GM12878 (cell line): Measurements from ENCODE around the gene CNNM2. TPM values are rescaled to one million over a fixed set of nuclear protein-coding genes. Genes with fewer than 3 reads are reported as not detected.

Experiments used
- ATAC-seq: fragments of 200-7000 bp; cut with Tn5 transposase; 3 replicates; pipeline ENCODE4 v1.9.1; 2020; ENCODE audit warnings: mild to moderate bottlenecking, moderate library complexity
- BruUV-seq: library from RNA; stranded (reverse); fragments of 400-500 nt; replicated peaks from 2 replicates; lab custom pipeline; 2021; lab: Mats Ljungman, UMichigan
- CTCF ChIA-PET: fragments of 300-600 bp; sonication (Branson Sonifier 250); formaldehyde crosslinking; extraction: SDS; loops from one replicate; lab custom pipeline; 2021; ENCODE audit warnings: inconsistent platforms; lab: Yijun Ruan, JAX
- POLR2A ChIA-PET: fragments of 350-600 bp; formaldehyde crosslinking; extraction: SDS; loops from one replicate; lab custom pipeline; 2021; ENCODE audit warnings: inconsistent platforms; lab: Charles Lee
- RAD21 ChIA-PET: fragments of 300-600 bp; sonication (Branson Sonifier 250); formaldehyde crosslinking; loops from one replicate; lab custom pipeline; 2023; ENCODE audit warnings: antibody characterized with exemption; ENCODE audit not compliant: unreplicated experiment; lab: Charles Lee
- SMC1A ChIA-PET: fragments of 300-600 bp; sonication (Branson Sonifier 250); formaldehyde crosslinking; loops from one replicate; lab custom pipeline; 2023; ENCODE audit not compliant: unreplicated experiment, uncharacterized antibody; lab: Charles Lee
- DNase-seq: peaks from one replicate; pipeline ENCODE4 v3.0.0-alpha.2; 2011; ENCODE audit warnings: low read depth, low spot score
- FAIRE-seq: peaks from 3 replicates; lab custom pipeline; 2011; peaks lifted over from hg19 to GRCh38; lab: Jason Lieb, UNC
- H2AFZ ChIP-seq: 2 replicates; pipeline ENCODE4 v1.6.0; 2011; ENCODE audit warnings: low read depth, low read length, control low read depth; ENCODE audit not compliant: control insufficient read depth
- H3K27ac ChIP-seq: 2 replicates; pipeline ENCODE4 v1.5.1; 2011; ENCODE audit warnings: control low read depth; ENCODE audit not compliant: control insufficient read depth, insufficient read depth
- H3K27me3 ChIP-seq, 2 experiments: replicated peaks in 1 of 2; 2 replicates each; pipeline versions ENCODE4 v1.6.0 to v1.6.1; 2011; ENCODE audit warnings: low read length in 1 of 2; ENCODE audit not compliant: control insufficient read depth in 2 of 2, insufficient read depth in 2 of 2
- H3K36me3 ChIP-seq, 2 experiments: 2 replicates each; pipeline ENCODE4 v1.5.1; 2011; ENCODE audit warnings: low read length in 1 of 2; ENCODE audit not compliant: control insufficient read depth in 2 of 2, insufficient read depth in 2 of 2
- H3K4me1 ChIP-seq: 2 replicates; pipeline ENCODE4 v1.6.1; 2011; ENCODE audit warnings: mild to moderate bottlenecking, low read length, moderate library complexity, mixed read lengths; ENCODE audit not compliant: control insufficient read depth, insufficient read depth
- H3K4me2 ChIP-seq: 2 replicates; pipeline ENCODE4 v1.6.0; 2011; ENCODE audit warnings: control low read depth; ENCODE audit not compliant: control insufficient read depth, insufficient read depth
- H3K4me3 ChIP-seq: fragments of 200-600 bp; sonication (generic); 2 replicates; pipeline ENCODE4 v1.5.1; 2016
- H3K79me2 ChIP-seq: 2 replicates; pipeline ENCODE4 v1.6.0; 2011; ENCODE audit warnings: low read length; ENCODE audit not compliant: control insufficient read depth, insufficient read depth
- H3K9ac ChIP-seq: 2 replicates; pipeline ENCODE4 v1.8.0; 2011; ENCODE audit warnings: low read length, control low read depth, mixed read lengths; ENCODE audit not compliant: control insufficient read depth, insufficient read depth
- H3K9me3 ChIP-seq: replicated peaks from 3 replicates; pipeline ENCODE4 v1.5.1; 2011; ENCODE audit warnings: mild to moderate bottlenecking, low read length; ENCODE audit not compliant: control insufficient read depth, insufficient read depth
- H4K20me1 ChIP-seq: 2 replicates; pipeline ENCODE4 v1.6.0; 2011; ENCODE audit not compliant: control insufficient read depth, insufficient read depth
- BHLHE40 ChIP-seq, 2 experiments: fragments of 450-650 bp in 1 of 2; IDR thresholded peaks; 2 replicates each; pipeline ENCODE4 v1.6.1; 2011 to 2017; ENCODE audit warnings: low read depth in 2 of 2, borderline replicate concordance in 1 of 2, improper control_type of control experiment in 1 of 2, low read length in 1 of 2, mild to moderate bottlenecking in 1 of 2
- CREB1 ChIP-seq: IDR thresholded peaks from 2 replicates; pipeline ENCODE4 v1.6.1; 2012; ENCODE audit warnings: low read depth, mild to moderate bottlenecking, inconsistent platforms
- CREM ChIP-seq: IDR thresholded peaks from 2 replicates; pipeline ENCODE4 v1.6.1; 2014; ENCODE audit warnings: antibody characterized with exemption, low read depth
- FOXK2 ChIP-seq: fragments of 450-650 bp; IDR thresholded peaks from 2 replicates; pipeline ENCODE4 v1.6.1; 2017; ENCODE audit warnings: mild to moderate bottlenecking, moderate library complexity
- KDM1A ChIP-seq: fragments of 200-600 bp; sonication (generic); IDR thresholded peaks from 2 replicates; pipeline ENCODE4 v1.6.1; 2016; ENCODE audit warnings: borderline replicate concordance
- KLF5 ChIP-seq: fragments of 450-650 bp; IDR thresholded peaks from 2 replicates; pipeline ENCODE4 v1.6.1; 2014; ENCODE audit warnings: mild to moderate bottlenecking; ENCODE audit not compliant: partially characterized antibody
- NKRF ChIP-seq: fragments of 450-650 bp; conservative IDR thresholded peaks from 2 replicates; pipeline ENCODE4 v1.6.1; 2017; ENCODE audit warnings: mild to moderate bottlenecking, moderate library complexity
- PAX8 ChIP-seq: fragments of 450-650 bp; IDR thresholded peaks from 2 replicates; pipeline ENCODE4 v1.6.1; 2017; ENCODE audit warnings: mild to moderate bottlenecking, moderate library complexity
- TAF1 ChIP-seq: IDR thresholded peaks from 2 replicates; pipeline ENCODE4 v1.6.1; 2011; ENCODE audit warnings: mild to moderate bottlenecking, low read depth, low read length, borderline replicate concordance
- WGBS: methylation state at CpG from one replicate; pipeline ENCODE4 v1.1.6; 2016; ENCODE audit warnings: low lambda C conversion rate; ENCODE audit not compliant: insufficient replicate concordance, insufficient coverage; ENCODE audit errors: missing lambda C conversion rate; 5-methylcytosine and 5-hydroxymethylcytosine counted together
- in situ Hi-C: fragments of 300-500 bp; cut with MboI; formaldehyde crosslinking; loops from 9 replicates; pipeline ENCODE4 v1.14.3; 2018; ENCODE audit warnings: mixed read lengths
- intact Hi-C: fragments of 100-400 bp; cut with micrococcal nuclease; formaldehyde crosslinking; loops from one replicate; pipeline ENCODE4 v1.14.2; 2022; ENCODE audit not compliant: unreplicated experiment
- polyA plus RNA-seq, 11 experiments: library from polyadenylated mRNA; depleted of rRNA in 4 of 11; unstranded in 6 of 11; stranded (reverse) in 5 of 11; fragments of >200 nt; fragmentation: Nextera tagmentation in 4 of 11; fragmentation: Illumina TruSeq in 1 of 11; extraction: Ambion mirVana in 4 of 11; extraction: Trizol in 1 of 11; gene quantifications; 1 replicate in 1 of 11; 2 replicates in 10 of 11; pipeline versions ENCODE4 v1.2.1 to v1.2.3, GENCODE V29; 2011 to 2016; ENCODE audit warnings: inconsistent platforms in 2 of 11, missing spikeins in 2 of 11, low read depth in 1 of 11
- total RNA-seq, 4 experiments: library from RNA; depleted of rRNA in 3 of 4; stranded (reverse); fragments of >200 nt in 3 of 4; fragmentation: Illumina TruSeq in 1 of 4; extraction: Trizol in 1 of 4; gene quantifications; 2 replicates each; pipeline versions ENCODE4 v1.2.1 to v1.2.3, GENCODE V29; 2013 to 2021

CNNM2 gene
- total and polyA plus RNA-seq, 10 of the 15 experiments (the other 5 are each of a cell fraction or from before 2014, with no cell fraction given), result 0.18 to 7.3 (median 2.5) TPM

- TF ChIP-seq NKRF (no peak), FOXK2 (no peak), BHLHE40 (IDR thresholded peaks at IDR 0.05; ENCODE audit: borderline replicate concordance in 1 of 2, low read depth in 2 of 2, low read length in 1 of 2) (no peak), KDM1A (no peak), TAF1 (no peak), CREM (no peak), KLF5 (no peak), PAX8 (no peak)
Measured at GRCh38 chr10:102930720-102931119, 12.6 kb downstream of the CNNM2 start (continued).

- in situ Hi-C loops (no loop called here), intact Hi-C loops (no loop called here)
- Histone ChIP-seq H3K9ac (no peak overlapping the region), H3K4me2 (no peak overlapping the region), H3K4me3 (no peak overlapping the region), H4K20me1 (no peaks in the 10 kb centered on the region), H3K27ac (no peak overlapping the region), H3K4me1 (no peaks in the 10 kb centered on the region), H2AFZ (no peak overlapping the region), H3K9me3 (no peaks in the 10 kb centered on the region; the same call in 2 of the 3 replicates), H3K36me3 (no peaks in the 10 kb centered on the region), H3K27me3 (no peaks in the 10 kb centered on the region), H3K79me2 (no peaks in the 10 kb centered on the region)
- TF ChIP-seq CREB1, result no peak
- DNase-seq, result no peak
- ChIA-PET SMC1A (no interaction called here), CTCF (no interaction called here), POLR2A (no interaction called here), RAD21 (interaction anchor here (0.9 kb wide), 1 partner anchor 13 kb away, joined by 4 read pairs; the partner anchor contains the start of gene CNNM2)
- 60% methylated on average over 5 of the region's 5 CpGs for WGBS
- no peak for FAIRE-seq
- ATAC-seq, result no peak
- BruUV-seq, result no TSS peak
Measured at GRCh38 chr10:102931643-102932042, 13.5 kb downstream of the CNNM2 start.
